GM21825 (cell line): ENCODE measurements around the gene KNDC1.

Source experiments
- ATAC-seq: cut with Tn5 transposase; IDR thresholded peaks from one replicate; pipeline ENCODE4 v1.9.1; 2021; ENCODE audit warnings: mild to moderate bottlenecking, moderate library complexity; ENCODE audit not compliant: unreplicated experiment

Gene KNDC1

DNA sequence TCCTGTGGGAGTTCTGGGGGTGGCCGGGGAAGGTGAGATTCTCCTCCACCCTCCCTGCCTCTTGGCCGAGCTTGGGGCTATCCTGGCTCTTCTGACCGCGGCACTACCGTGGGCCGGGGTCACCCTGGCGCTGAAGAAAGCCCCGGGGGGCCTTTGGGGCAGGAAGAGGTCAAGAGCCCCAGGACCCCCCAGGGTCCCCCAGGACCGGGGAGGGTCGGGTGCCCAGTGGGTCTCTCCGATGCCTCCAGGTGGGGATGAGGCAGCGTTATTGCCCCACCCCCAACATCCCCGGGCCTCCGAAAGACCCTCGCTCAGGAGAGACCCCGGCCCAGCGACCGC lies 439 bp upstream of the KNDC1 start:
- ATAC-seq = no peak

DNA sequence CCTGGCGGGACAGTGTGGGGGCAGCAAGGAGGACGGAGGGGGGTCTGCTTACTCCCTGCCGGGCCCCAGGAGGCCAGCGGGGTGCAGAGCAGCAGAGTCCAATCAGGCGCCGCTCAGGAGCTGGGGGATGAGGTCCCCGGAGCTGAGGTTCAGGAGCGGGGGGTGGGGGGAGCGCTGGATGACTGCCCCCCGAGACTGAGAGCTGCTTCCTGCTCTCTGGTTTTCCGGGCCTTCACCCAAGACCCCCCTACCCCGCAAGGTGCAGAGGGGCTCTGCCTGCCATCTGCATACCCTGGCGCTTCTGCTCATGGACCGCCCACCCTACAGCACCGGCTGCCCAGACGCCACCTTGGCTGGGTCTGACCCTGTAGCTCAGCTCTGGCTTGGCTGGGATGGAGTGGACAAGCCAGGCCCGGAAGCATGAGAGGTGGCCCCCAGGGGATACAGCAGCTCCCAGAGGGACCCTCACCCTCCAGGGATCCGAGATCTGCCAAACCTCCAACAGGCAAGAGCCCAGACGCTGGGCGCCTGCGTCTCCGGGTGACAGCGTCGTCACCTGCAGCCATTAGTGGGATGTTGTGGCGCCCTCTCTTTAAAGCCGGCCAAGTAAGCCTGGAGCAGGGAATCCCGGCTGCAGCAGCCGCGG lies 930 bp downstream of the KNDC1 start:
- no peak for ATAC-seq

DNA sequence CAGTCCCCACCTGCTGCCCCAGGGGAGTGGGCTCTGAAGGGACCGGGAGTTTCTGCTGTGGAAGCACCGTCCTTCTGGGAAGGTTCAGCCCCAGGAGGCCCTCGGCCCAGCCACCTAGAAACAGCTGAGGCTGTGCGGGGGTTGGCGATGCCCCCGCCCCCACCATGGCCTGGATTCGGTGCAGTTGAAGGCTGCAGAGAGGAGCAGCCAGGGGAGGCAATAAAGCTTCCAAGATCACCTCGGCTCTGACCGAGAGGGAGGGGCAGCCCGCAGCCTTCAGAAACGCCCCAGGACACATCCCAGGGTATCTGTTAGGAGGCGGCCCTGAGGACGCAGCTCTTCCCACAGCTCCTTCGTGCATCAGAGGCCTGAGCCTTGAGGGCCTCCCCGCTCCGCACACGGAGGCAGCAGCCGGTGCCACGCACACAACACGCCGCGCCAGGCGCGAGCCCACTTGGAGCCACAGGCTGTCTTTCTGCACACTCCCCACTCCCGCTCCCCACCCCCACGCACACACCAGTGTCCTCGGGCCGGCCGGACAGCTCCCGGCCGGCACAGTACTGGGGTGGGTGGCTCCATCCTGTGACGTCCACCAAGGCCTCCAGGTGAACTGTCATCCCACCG lies 1.6 kb downstream of the KNDC1 start:
- ATAC-seq = no peak

DNA sequence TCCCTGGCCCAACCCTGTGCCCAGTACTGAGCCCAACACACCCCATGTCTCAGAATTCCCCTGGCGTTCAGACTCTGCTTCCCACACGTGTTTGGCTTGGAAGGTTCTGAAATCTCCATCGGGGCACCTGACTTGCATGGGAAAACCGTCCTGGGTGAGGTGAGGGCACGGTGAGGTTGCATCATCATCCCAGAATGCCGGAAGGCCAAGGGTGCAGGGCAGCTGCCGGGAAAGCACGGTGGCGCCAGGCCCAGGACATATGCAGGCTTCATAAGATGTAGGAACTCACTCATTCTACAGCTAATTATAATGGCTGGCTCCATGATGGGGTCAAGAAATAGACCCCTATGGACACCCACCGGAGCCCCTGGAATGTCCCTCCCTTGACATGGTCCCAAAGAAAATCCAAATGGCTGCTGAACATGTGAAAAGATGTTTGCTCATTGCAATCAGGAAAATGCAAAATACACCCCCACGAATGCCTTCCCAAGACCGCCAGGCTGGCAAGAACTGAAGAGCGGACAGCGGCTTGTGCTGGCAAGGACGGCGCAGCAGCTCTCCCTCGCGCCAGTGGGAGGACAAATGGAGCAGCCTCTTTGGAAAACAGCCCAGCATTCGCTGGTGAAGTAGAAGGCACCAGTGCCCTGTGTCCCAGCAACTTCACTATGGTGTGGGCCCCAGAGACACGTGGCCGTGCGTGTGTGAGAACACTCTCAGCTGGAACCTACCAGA lies 2.3 kb downstream of the KNDC1 start:
- no peak for ATAC-seq

DNA sequence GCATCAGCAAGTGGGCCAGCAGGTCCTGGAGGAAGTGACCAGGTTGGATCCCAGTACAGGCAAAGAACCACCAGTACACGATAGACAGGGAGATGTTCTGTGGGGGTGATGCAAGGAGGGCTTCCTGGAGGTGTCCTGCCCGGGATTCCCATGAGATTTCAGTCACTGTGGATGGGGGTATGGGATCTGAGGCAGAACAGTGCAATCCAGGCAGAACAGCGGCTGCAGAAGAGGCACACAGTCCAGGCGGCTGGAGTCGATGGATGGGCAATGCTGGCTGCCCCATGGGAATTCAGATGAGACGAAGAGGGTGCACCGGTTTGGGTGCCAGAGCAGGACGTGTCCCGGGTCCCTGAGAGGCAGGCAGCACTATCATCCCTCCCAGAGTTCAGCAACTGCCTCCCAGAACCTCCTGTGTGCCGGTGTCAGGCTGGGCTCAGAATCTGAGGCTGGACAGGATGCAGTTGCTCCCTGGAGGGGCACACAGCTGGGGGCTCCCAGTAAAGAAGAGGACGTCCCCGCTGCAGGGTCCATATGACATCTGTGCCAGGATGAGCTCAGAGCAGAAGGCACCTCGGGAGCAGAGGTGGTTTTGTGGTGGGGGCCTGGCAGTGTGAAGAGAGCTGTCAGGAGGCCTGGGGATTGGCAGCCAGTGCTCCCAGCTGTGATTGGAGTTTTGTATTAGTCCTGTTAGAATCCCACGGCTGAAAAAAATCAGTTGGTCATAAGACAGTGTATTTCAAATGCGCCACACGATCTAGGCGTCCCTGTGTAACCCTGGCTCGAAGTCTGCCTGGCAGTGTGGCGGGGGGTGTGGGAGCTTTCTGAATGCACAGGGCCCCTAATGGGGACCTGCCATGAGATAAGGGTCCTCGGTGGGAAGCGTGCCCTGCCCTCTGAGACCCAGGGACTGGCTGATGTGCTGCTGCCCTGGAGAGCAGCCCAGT lies 3.2 kb downstream of the KNDC1 start:
- no peak for ATAC-seq

DNA sequence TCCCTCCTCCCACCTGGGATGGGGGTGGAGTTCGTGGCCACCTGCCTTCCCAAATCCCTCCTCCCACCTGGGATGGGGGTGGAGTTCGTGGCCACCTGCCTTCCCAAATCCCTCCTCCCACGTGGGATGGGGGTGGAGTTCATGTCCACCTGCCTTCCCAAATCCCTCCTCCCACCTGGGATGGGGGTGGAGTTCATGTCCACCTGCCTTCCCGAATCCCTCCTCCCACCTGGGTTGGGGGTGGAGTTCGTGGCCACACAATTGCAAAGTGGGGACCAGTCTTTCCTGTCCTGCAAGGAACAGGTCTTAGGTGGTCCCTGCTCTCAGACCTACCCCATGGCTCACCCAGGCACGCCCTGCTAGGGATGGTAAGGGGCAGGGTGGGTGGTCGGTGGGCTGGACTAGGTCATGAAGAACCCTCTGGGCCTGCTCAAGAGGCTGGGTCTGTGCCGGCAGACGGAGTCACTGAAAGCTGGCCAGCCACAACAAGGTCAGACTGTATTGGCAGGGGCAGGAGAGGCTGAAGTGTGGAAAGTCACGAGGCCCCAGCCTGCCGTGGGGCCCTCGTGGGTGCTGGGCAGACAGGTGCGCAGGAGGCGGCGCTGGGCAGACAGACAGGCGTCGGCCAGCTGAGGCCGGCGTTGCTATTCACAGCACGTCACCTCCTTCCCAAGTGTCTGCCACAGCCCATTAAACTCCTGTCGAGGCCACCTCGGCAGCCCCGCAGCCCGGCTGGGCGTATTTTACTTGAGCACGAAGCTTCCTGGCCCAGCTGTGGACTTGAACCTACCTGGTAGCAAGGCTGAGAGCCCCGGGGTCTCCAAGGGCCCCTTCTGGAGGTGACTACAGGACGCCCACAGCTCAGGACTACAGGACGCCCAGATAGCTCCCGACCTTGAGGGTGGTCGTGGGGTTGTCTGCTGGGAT lies 4.1 kb downstream of the KNDC1 start:
- no peak for ATAC-seq

DNA sequence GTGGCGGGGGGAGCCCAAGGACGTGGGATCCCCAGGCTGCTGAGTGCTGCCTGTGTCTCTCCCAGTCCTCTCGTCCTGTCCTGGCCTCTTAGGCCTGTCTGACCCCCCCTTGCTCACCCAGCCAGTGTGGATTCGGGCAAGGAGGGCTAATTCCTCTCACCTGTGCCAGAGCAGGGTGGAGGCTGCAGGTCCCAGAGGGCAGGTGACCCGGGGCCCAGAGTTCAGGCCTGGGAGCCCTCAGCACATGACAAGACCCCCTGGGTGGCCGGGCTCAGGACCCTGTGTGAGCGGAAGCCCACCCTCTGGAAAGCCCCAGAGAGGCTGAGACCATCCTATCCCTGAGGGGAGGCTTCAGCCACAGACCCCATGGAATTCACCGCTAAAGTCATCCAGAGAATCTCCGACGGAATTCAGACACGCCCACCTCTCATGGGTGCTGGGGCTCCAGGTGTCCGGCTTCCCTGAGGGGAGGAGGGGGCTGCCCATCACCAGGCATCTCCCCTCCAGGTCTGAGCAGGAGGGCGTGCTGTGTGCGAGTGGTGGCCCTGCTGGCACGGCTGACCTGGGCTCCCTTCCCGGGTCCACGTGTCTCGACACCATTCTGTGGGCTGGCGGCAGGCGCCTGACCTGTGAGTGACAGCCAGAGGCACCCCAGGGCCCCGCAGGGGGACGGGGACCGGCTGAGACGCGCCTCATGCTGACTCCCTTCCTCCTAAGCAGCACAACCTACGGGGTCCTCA lies 5.0 kb downstream of the KNDC1 start:
- no peak for ATAC-seq

DNA sequence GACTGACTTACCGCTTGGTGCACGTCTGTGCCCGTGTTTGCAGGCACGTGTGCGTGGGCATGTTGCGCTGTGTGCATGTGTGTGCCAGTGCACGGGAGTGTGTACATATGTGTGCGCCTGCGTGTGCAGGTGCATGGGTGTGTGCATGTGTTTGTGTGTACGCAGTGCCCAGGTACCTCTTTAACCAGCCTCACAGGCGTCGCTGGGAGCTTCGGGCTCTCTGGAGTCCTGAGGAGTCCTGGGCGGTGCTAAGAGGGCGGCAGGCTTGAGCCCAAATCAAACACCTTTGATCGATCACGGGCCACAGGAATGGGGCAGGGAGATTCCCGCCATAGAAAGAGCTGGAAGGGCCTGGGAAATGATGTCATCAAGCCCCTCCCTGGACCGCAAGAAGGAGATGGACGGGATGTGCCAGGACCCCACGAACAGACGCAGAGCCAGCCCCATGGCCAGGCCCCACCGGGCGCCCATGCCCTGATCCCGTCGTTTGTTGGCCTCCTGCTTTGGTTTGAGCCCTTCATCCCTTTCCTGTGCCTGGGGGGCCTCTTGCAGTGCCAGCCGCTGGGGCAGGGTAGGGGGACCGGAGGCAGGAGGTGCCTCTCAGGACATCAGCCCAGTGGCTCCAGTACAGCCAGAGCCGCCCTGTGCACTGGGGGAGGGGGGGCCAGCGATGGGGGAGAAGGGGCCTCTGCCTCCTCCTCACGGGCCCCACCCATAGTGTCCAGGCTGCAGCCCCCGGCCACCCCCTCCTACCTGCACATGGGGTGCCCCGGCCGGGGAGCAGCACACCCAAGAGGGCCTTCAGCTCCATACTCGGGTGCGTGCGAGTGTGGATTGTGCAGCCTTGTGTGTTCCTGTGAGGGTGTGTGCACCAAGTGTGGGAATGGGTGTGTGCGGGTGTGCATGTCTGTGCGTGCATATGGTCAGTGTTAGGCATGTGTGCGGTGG lies 5.8 kb downstream of the KNDC1 start:
- ATAC-seq = no peak

DNA sequence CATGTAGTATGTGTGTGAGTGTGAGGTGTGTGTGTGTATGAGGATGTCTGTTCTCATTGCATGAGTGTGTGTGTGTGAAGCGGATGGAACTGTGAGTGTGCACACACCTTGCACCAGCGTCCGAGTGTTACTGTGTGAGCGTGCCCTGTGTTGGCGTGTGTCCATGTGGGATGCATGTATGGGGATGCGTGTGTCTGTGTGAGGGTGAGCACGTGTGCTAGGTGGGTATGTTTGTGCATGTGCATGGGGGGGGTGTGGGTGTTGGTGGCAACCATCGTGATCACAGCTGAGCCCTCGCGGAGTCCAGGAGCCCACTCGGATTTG lies 6.4 kb downstream of the KNDC1 start:
- ATAC-seq = no peak

DNA sequence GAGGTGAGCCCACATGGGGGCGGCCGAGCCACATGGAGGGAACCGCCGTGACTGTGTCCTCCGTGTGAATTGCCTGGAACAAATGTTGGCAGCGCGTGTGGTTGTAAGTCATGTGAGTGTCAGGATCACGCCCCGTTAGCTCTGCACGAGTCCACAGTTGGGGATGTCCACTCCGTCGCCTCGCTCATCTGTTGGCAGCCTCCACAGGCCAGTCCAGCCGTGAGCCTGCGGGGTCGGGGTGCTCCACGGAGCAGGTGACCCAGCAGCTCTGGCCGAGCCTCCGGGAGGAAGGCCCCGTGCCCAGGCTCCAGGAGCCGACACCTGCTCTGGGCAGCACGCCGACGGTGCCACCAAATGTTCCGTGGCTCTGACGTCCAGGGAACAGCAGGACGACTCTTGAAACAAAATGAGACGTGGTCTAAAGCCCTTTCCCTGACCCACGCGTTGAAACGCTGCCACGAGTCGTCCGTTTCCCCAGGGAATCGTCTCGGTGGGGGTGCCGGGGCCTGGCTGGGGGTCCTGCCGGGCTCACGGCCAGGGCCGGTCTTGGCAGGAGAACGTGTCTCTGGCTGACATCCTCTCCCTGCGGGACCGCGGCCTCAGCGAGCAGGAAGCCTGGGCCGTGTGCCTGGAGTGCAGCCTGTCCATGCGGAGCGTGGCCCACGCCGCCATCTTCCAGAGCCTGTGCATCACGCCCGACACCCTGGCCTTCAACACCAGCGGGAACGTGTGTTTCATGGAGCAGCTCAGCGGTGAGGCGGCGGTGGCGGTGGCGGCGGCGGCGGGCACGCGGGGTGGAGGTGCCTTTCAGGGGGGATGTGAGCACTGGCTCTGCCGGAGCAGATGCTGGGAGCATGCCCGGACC lies 7.0 kb downstream of the KNDC1 start:
- ATAC-seq = no peak

DNA sequence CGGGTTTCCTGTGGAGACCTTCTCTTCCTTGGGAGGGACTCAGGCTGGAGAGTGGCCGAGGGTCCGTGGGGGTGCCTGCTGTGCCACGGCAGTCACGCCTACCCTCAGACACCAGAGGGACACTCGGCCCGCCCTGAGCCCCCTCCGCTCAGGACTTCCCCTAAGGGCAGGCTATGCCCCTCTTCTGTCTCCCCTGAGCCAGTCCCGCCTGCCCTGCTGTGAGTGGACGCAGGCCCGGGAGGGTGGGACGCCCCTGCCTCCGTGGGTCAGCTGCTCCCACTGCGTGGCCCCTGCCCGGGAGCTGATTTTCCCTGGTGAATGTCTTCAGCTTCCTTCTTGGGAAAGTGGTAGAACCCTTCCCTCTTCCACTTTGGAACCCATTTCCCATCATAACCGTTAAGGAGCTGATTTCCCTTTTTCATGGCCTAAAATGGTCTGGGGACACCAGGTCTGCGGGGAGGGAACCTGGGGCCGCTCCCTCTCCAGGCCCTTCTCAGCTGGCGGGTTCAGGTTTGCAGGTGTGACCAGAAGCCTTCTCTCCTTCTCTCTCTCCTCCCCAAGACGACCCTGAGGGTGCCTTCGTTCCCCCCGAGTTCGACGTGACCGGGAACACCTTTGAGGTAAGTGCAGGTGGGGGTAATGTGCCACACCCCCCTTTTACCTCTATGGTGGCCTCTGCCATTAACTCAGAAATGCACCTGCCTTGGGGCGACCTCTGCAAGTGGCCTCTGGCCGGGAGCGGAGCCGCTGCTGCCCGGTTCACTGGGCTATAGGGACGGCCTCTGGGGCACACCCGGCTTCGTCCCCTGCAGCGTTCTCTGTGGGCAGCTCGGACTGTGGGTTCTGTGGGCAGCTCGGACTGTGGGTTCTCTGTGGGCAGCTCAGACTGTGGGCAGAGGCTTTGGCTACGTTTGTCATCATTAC lies 7.9 kb downstream of the KNDC1 start:
- ATAC-seq = no peak

DNA sequence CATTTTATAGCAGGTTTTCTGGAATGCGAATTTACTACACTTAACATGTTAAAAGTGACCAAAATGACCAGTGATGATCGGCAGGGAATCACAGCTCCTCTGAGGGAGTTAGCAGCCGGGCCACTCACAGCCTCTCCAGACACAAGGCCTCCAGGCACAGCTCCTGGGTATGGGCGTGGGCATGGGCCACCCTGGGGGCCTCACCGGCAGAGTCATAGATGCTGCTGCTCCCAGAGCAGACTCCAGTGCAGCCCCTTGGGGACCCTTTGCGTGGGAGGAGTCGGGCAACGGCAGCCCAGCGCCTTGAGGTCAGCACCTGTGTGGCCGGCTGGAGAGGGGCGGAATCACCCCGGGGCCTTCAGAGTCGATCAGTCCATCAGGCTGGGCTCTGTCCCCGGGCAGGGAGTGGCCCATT lies 8.6 kb downstream of the KNDC1 start:
- ATAC-seq = no peak

DNA sequence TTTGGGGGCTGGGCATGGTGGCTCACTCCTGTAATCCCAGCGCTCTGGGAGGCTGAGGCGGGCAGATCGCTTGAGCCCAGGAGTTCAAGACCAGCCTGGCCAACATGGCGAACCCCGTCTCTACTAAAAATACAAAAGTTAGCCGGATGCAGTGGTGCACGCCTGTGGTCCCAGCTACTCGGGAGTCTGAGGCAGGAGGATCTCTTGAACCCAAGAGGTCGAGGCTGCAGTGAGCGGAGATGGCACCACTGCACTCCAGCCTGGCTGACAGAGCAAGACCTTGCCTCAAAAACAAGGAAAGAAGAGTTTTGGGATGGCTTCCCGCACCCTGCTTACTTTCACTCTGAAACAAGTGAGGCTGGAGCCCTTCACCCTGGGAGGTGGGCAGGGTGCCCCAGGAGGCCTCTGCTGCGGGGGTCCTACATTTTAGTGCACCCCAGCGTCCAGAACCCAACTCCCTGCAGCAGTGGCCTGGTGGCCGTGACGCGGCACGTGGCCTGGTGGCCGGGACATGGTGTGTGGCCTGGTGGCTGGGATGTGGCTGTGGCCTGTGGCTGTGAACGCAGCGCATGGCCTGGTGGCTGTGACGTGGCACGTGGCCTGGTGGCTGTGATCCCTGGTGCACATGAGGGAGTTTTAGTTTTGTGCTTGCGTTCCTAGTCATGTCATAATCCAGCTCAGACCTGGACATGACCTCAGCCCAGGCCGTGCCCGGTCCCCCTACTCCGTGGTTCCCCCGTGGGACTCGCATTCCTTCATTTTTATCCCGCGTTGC lies 9.3 kb downstream of the KNDC1 start:
- ATAC-seq = no peak

DNA sequence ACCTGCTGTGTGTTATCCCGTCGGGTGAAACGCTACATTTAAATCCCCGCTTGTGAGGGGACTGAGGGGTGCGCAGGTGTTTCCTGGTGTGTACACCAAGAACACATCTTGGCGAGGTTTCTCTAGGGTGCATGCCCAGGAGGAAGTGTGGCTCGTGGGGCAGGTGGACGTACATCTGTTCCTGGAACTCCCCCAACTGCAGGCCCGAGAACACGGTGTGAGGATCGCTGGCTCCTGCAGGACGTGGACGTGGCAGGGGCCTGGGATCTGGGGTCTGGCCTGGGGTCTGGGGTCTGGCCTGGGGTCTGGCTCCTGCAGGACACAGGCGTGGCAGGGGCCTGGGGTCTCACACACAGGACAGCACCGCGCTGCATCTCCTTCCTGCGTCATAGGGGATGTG lies 10.1 kb downstream of the KNDC1 start:
- no peak for ATAC-seq

DNA sequence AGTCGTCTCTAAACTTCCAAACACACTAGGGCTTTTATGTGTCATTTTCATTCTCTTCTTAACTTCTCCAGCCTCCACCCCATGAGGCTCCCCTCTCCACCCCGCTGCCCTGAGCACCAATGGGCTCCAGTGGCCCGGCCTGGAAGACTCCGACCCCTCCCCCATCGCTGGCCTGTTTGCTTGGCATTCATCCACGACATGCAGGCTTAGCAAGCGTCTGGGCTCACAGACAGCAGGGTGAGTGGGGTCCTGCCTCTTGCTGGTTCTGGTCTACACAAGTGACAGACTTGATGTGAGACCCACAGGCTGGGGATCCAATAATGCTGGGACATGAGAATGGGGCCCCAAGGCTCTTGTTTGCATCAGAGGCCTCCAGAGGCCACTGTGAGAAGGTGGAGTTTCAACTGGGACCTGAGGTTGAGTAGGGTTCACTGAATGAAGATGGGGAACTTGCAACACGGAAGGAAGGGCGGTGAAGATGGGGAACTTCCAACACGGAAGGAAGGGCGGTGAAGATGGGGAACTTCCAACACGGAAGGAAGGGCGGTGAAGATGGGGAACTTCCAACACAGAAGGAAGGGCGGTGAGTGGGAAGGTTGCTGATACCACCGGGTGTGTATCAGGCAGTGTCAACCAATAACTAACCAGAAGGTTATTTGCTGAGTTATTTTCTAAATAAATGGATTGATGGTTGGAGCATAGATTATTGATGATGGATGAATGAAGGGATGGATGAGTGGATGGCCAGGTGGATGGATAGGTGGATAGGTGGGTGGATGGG lies 14.0 kb downstream of the KNDC1 start:
- no peak for ATAC-seq
